SK-N-SH (cell line): ENCODE measurements around the gene LIX1L. TPM values are rescaled to one million over a fixed set of nuclear protein-coding genes. Genes with fewer than 3 reads are reported as not detected.

Experiments used
- CTCF ChIA-PET: fragments of 300-600, 350-600 bp; formaldehyde crosslinking; extraction: SDS; loops from one replicate; lab custom pipeline; 2021; lab: Yijun Ruan, JAX
- POLR2A ChIA-PET: fragments of 350-600 bp; sonication (Branson Sonifier 250); formaldehyde crosslinking; extraction: SDS; loops from one replicate; lab custom pipeline; 2020; ENCODE audit warnings: antibody characterized with exemption, inconsistent platforms; lab: Yijun Ruan, JAX
- DNase-seq: peaks from one replicate; pipeline ENCODE4 v3.0.0; 2012
- H2AFZ ChIP-seq: fragments of 200-600 bp; sonication (generic); 2 replicates; pipeline ENCODE4 v1.8.1; 2016; ENCODE audit warnings: antibody characterized with exemption, mild to moderate bottlenecking, low read depth
- H3F3A ChIP-seq: fragments of 200-600 bp; sonication (generic); replicated peaks from 2 replicates; pipeline ENCODE3; 2016; ENCODE audit warnings: antibody characterized with exemption, mild to moderate bottlenecking; ENCODE audit not compliant: insufficient read depth
- H3K27ac ChIP-seq, 2 experiments: fragments of 200-500 bp in 1 of 2; fragments of 200-600 bp in 1 of 2; sonication (Bioruptor generic) in 1 of 2; sonication (generic), shearing (Covaris generic) in 1 of 2; 2 replicates each; pipeline versions ENCODE4 v1.5.1 to v1.6.1; 2014 to 2016; ENCODE audit warnings: low read depth in 2 of 2, inconsistent platforms in 1 of 2, low read length in 1 of 2, mild to moderate bottlenecking in 1 of 2, mixed read lengths in 1 of 2
- H3K27me3 ChIP-seq: fragments of 200-600 bp; sonication (generic), shearing (Covaris generic); 2 replicates; pipeline ENCODE4 v1.6.1; 2016; ENCODE audit warnings: mixed run types; ENCODE audit not compliant: insufficient read depth
- H3K36me3 ChIP-seq, 2 experiments: fragments of 200-500 bp in 1 of 2; fragments of 200-600 bp in 1 of 2; sonication (Bioruptor generic) in 1 of 2; sonication (generic) in 1 of 2; replicated peaks in 1 of 2; 2 replicates each; pipeline versions ENCODE3 to v1.5.1; 2014 to 2016; ENCODE audit warnings: low read length in 1 of 2, mild to moderate bottlenecking in 1 of 2; ENCODE audit not compliant: insufficient read depth in 2 of 2, control insufficient read depth in 1 of 2
- H3K4me1 ChIP-seq, 2 experiments: fragments of 200-500 bp in 1 of 2; fragments of 200-600 bp in 1 of 2; sonication (Bioruptor generic) in 1 of 2; sonication (generic), shearing (Covaris generic) in 1 of 2; 2 replicates each; pipeline versions ENCODE4 v1.5.1 to v1.6.1; 2014 to 2016; ENCODE audit warnings: low read depth in 1 of 2, low read length in 1 of 2, mixed run types in 1 of 2; ENCODE audit not compliant: insufficient read depth in 2 of 2, control insufficient read depth in 1 of 2
- H3K4me2 ChIP-seq: fragments of 200-600 bp; sonication (generic), shearing (Covaris generic); 2 replicates; pipeline ENCODE4 v1.6.1; 2017; ENCODE audit warnings: mixed run types
- H3K4me3 ChIP-seq, 2 experiments: fragments of 200-500 bp in 1 of 2; fragments of 200-600 bp in 1 of 2; sonication (Bioruptor generic) in 1 of 2; sonication (generic), shearing (Covaris generic) in 1 of 2; 2 replicates each; pipeline versions ENCODE4 v1.5.1 to v1.8.1; 2014 to 2016; ENCODE audit warnings: low read depth in 2 of 2, inconsistent platforms in 1 of 2, low read length in 1 of 2, mild to moderate bottlenecking in 1 of 2, mixed read lengths in 1 of 2, moderate library complexity in 1 of 2
- H3K79me2 ChIP-seq: fragments of 200-600 bp; sonication (generic); 2 replicates; pipeline ENCODE4 v1.8.1; 2017; ENCODE audit warnings: mild to moderate bottlenecking; ENCODE audit not compliant: insufficient read depth
- H3K9ac ChIP-seq: fragments of 200-600 bp; sonication (generic); 2 replicates; pipeline ENCODE4 v1.6.1; 2017; ENCODE audit warnings: mixed run types
- H3K9me2 ChIP-seq: fragments of 200-600 bp; sonication (generic); 2 replicates; pipeline ENCODE4 v1.6.1; 2017; ENCODE audit warnings: mixed run types
- H3K9me3 ChIP-seq: fragments of 200-600 bp; sonication (generic); 2 replicates; pipeline ENCODE4 v1.6.1; 2017; ENCODE audit warnings: mixed run types, mild to moderate bottlenecking, moderate library complexity
- H4K20me1 ChIP-seq: fragments of 200-600 bp; sonication (generic); 2 replicates; pipeline ENCODE4 v1.6.1; 2017; ENCODE audit warnings: mild to moderate bottlenecking, mixed run types; ENCODE audit not compliant: insufficient read depth
- CHD2 ChIP-seq: fragments of 150-350 bp; IDR thresholded peaks from 2 replicates; pipeline ENCODE4 v1.6.1; 2018; ENCODE audit warnings: low read length; ENCODE audit not compliant: partially characterized antibody
- EZH2phosphoT487 ChIP-seq: fragments of 200-600 bp; sonication (generic); IDR thresholded peaks from 2 replicates; pipeline ENCODE4 v1.6.1; 2017; ENCODE audit warnings: low read depth, mixed run types, mild to moderate bottlenecking, antibody characterized with exemption, moderate library complexity, borderline replicate concordance
- FOXM1 ChIP-seq: IDR thresholded peaks from 2 replicates; pipeline ENCODE4 v1.4.0; 2012; ENCODE audit warnings: low read depth, mild to moderate bottlenecking
- GABPA ChIP-seq: IDR thresholded peaks from 2 replicates; pipeline ENCODE4 v1.4.0; 2012; ENCODE audit warnings: low read depth, mild to moderate bottlenecking
- MXI1 ChIP-seq: IDR thresholded peaks from 2 replicates; pipeline ENCODE4 v1.6.1; 2012; ENCODE audit warnings: mild to moderate bottlenecking, low read depth, low read length, improper control_type of control experiment
- NFIC ChIP-seq: IDR thresholded peaks from 2 replicates; pipeline ENCODE4 v1.4.0; 2012; ENCODE audit warnings: borderline replicate concordance
- NRF1 ChIP-seq: IDR thresholded peaks from 2 replicates; pipeline ENCODE4 v1.6.1; 2012; ENCODE audit warnings: low read depth, mild to moderate bottlenecking, low read length
- RAD21 ChIP-seq: IDR thresholded peaks from 2 replicates; pipeline ENCODE4 v1.6.1; 2012; ENCODE audit warnings: mild to moderate bottlenecking, low read length
- RCOR1 ChIP-seq: fragments of 150-350 bp; IDR thresholded peaks from 2 replicates; pipeline ENCODE4 v1.6.1; 2017; ENCODE audit warnings: antibody characterized with exemption, low read length
- RFX5 ChIP-seq: IDR thresholded peaks from 2 replicates; pipeline ENCODE4 v1.6.1; 2012; ENCODE audit warnings: mild to moderate bottlenecking, improper control_type of control experiment, low read length
- YY1 ChIP-seq: IDR thresholded peaks from 2 replicates; pipeline ENCODE4 v1.4.0; 2012; ENCODE audit warnings: low read depth, mild to moderate bottlenecking
- ZBTB33 ChIP-seq: IDR thresholded peaks from 2 replicates; pipeline ENCODE4 v1.4.0; 2012; ENCODE audit warnings: low read depth, borderline replicate concordance
- WGBS: methylation state at CpG from one replicate; pipeline ENCODE4 v1.1.6; 2017; ENCODE audit warnings: low lambda C conversion rate; 5-methylcytosine and 5-hydroxymethylcytosine counted together
- polyA plus RNA-seq, 3 experiments: library from polyadenylated mRNA; depleted of rRNA; stranded (reverse); fragments of >200 nt; gene quantifications; 2 replicates each; pipeline ENCODE4 v1.2.3, GENCODE V29; 2012
- TF ChIP-seq, protein P1 (sequence below): IDR thresholded peaks from 2 replicates; pipeline ENCODE4 v1.6.1; 2012; ENCODE audit warnings: mild to moderate bottlenecking, low read depth, low read length, moderate library complexity
- TF ChIP-seq, protein P2 (sequence below): fragments of 200-600 bp; sonication (generic); IDR thresholded peaks from 2 replicates; pipeline ENCODE4 v1.6.1; 2017; ENCODE audit warnings: antibody characterized with exemption, mild to moderate bottlenecking, moderate library complexity
- TF ChIP-seq, protein P3 (sequence below): fragments of 150-350 bp; IDR thresholded peaks from 2 replicates; pipeline ENCODE4 v1.6.1; 2017; ENCODE audit warnings: antibody characterized with exemption, low read length, low read depth, borderline replicate concordance

The LIX1L gene
- polyA plus RNA-seq, 1 of the 3 experiments (the other 2 are of a cell fraction), result 39.1 TPM

GRCh38 chr1:145957443-145958319, at the start of gene LIX1L (continued):
- no peak for TF ChIP-seq RAD21
- peak; percentile 43; the same call in 1 of the 2 replicates for TF ChIP-seq NRF1

GRCh38 chr1:146001709-146002108, 43.9 kb upstream of the LIX1L start:
- DNase-seq, result no peak
- TF ChIP-seq, protein P1, sequence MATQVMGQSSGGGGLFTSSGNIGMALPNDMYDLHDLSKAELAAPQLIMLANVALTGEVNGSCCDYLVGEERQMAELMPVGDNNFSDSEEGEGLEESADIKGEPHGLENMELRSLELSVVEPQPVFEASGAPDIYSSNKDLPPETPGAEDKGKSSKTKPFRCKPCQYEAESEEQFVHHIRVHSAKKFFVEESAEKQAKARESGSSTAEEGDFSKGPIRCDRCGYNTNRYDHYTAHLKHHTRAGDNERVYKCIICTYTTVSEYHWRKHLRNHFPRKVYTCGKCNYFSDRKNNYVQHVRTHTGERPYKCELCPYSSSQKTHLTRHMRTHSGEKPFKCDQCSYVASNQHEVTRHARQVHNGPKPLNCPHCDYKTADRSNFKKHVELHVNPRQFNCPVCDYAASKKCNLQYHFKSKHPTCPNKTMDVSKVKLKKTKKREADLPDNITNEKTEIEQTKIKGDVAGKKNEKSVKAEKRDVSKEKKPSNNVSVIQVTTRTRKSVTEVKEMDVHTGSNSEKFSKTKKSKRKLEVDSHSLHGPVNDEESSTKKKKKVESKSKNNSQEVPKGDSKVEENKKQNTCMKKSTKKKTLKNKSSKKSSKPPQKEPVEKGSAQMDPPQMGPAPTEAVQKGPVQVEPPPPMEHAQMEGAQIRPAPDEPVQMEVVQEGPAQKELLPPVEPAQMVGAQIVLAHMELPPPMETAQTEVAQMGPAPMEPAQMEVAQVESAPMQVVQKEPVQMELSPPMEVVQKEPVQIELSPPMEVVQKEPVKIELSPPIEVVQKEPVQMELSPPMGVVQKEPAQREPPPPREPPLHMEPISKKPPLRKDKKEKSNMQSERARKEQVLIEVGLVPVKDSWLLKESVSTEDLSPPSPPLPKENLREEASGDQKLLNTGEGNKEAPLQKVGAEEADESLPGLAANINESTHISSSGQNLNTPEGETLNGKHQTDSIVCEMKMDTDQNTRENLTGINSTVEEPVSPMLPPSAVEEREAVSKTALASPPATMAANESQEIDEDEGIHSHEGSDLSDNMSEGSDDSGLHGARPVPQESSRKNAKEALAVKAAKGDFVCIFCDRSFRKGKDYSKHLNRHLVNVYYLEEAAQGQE, result no peak
- TF ChIP-seq YY1 (no peak), NFIC (no peak), CHD2 (no peak), RFX5 (no peak), GABPA (no peak), FOXM1 (no peak), RCOR1 (no peak), MXI1 (no peak), EZH2phosphoT487 (no peak), ZBTB33 (no peak)
- TF ChIP-seq, protein P2, sequence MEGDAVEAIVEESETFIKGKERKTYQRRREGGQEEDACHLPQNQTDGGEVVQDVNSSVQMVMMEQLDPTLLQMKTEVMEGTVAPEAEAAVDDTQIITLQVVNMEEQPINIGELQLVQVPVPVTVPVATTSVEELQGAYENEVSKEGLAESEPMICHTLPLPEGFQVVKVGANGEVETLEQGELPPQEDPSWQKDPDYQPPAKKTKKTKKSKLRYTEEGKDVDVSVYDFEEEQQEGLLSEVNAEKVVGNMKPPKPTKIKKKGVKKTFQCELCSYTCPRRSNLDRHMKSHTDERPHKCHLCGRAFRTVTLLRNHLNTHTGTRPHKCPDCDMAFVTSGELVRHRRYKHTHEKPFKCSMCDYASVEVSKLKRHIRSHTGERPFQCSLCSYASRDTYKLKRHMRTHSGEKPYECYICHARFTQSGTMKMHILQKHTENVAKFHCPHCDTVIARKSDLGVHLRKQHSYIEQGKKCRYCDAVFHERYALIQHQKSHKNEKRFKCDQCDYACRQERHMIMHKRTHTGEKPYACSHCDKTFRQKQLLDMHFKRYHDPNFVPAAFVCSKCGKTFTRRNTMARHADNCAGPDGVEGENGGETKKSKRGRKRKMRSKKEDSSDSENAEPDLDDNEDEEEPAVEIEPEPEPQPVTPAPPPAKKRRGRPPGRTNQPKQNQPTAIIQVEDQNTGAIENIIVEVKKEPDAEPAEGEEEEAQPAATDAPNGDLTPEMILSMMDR, result no peak
- TF ChIP-seq, protein P3, sequence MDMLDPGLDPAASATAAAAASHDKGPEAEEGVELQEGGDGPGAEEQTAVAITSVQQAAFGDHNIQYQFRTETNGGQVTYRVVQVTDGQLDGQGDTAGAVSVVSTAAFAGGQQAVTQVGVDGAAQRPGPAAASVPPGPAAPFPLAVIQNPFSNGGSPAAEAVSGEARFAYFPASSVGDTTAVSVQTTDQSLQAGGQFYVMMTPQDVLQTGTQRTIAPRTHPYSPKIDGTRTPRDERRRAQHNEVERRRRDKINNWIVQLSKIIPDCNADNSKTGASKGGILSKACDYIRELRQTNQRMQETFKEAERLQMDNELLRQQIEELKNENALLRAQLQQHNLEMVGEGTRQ, result no peak
- no peak overlapping the region for H3K27ac ChIP-seq
- 81% methylated on average over 2 of the region's 2 CpGs for WGBS
- H3K4me1 ChIP-seq, result peaks cover 6 to 20% of the 10 kb centered on the region in 2 experiments; a peak in 3 of 4 replicates
- no peak overlapping the region for H3K4me3 ChIP-seq
- H3K9ac ChIP-seq, result no peak overlapping the region
- H3K9me3 ChIP-seq, result no peaks in the 10 kb centered on the region
- H3K36me3 ChIP-seq, result no peaks in the 10 kb centered on the region
- no peaks in the 10 kb centered on the region for H3K9me2 ChIP-seq
- ChIA-PET CTCF (interaction anchor here (0.8 to 5.0 kb wide), 4 partner anchors 10 to 46 kb away, joined by 3 to 45 read pairs (median 3); no protein-coding TSS in a partner anchor), POLR2A (no interaction called here)
- H2AFZ ChIP-seq, result no peak overlapping the region
- no peaks in the 10 kb centered on the region for H3K27me3 ChIP-seq
- H4K20me1 ChIP-seq, result no peaks in the 10 kb centered on the region
- no peaks in the 10 kb centered on the region for H3F3A ChIP-seq
- H3K79me2 ChIP-seq, result no peaks in the 10 kb centered on the region
- H3K4me2 ChIP-seq, result no peak overlapping the region
